ENCODE data around the gene CES1.
"Not testable (repeated sequence)": the region's sequence is repeated elsewhere in the genome, so short reads cannot be mapped to it uniquely, and the experiment has no call there.

DNA sequence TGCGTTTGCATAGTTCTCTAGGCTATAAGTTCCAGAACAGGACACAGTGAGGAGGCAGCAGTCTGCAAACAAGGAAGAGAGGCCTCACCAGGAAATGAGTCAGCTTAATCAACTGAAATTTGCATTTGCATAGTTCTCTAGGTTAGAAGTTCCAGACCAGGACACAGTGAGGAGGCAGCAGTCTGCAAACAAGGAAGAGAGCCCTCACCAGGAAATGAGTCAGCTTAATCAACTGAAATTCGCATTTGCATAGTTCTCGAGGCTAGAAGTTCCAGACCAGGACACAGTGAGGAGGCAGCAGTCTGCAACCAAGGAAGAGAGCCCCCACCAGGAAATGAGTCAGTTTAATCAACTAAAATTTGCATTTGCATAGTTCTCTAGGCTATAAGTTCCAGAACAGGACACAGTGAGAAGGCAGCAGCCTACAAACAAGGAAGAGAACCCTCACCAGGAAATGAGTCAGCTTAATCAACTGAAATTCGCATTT lies 79.7 kb downstream of the CES1 start:
- TF ChIP-seq, protein P1, sequence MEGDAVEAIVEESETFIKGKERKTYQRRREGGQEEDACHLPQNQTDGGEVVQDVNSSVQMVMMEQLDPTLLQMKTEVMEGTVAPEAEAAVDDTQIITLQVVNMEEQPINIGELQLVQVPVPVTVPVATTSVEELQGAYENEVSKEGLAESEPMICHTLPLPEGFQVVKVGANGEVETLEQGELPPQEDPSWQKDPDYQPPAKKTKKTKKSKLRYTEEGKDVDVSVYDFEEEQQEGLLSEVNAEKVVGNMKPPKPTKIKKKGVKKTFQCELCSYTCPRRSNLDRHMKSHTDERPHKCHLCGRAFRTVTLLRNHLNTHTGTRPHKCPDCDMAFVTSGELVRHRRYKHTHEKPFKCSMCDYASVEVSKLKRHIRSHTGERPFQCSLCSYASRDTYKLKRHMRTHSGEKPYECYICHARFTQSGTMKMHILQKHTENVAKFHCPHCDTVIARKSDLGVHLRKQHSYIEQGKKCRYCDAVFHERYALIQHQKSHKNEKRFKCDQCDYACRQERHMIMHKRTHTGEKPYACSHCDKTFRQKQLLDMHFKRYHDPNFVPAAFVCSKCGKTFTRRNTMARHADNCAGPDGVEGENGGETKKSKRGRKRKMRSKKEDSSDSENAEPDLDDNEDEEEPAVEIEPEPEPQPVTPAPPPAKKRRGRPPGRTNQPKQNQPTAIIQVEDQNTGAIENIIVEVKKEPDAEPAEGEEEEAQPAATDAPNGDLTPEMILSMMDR (IDR thresholded peaks at IDR 0.05), result not testable (repeated sequence)
- TF ChIP-seq POLR2A (IDR thresholded peaks at IDR 0.05), result not testable (repeated sequence)
